GM21515 (cell line): ENCODE data around the gene ZNF649.
"Not testable (repeated sequence)": the region's sequence is repeated elsewhere in the genome, so short reads cannot be mapped to it uniquely, and the experiment has no call there.

Experiments
- ATAC-seq: cut with Tn5 transposase; IDR thresholded peaks from one replicate; pipeline ENCODE4 v1.9.1; 2021; ENCODE audit not compliant: unreplicated experiment

ZNF649 gene

DNA sequence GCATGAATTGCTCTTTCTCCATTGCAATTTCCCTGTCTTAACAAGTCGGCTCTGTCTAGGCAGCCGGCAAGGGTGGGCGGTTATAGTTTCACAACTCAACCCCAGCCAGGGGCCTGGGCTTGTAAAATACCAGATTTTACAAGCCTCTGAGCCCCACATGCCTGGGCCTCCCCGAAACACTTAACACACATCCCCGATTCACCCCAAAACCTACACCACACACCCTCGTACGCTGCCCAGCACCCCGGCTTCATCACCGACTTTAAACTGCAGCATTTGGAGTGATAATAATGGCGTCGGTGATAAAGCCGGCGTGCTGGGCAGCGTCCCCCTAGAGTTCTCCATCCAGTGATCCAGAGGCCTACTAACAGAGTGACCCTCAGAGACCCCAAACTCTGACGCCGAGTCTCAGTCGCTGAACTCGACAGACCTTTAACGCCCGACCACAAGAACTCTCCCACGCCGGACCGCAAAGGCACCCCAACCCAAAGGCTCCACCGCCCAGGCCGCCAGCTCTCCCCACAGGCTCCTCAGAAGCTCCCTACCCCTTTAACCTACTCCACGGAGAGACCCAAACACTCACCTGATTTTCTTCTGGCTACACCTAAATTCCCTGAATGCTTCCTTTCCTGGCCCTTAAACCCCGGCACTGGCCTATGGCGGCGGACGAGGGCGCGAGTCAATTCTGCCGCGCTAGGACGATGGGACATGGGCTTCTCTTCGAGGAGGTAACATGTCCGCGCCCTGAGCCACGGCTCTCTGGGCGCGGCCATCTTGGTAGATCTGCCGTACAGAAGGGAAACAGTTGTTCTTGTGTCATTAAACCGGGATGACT is at the start of gene ZNF649:
ZNF649 (minus strand) TSS at position 687 of the 835 bp plus-strand sequence. CDS start 4,910 bp downstream, outside the sequence.
- ATAC-seq, result peak; percentile 91

DNA sequence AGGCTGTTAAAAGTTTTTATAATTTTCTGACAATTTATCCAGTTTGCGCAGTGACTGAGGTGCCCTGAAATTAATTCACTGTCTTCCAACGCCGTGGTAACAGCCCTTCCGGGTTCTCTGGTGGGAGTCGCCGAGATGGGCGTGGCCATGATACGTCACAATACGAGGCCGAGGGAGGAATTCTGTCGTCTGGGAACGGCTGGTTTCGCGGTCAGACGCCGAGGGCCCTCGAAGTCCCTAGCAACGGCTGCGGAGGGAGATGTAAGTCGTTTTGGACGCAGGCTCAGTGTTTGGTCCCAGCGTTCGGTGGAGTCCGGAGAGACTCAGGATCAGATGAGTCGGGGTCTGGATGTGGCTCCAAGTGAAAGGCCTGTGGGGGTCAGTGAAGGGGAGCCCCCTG is 44.2 kb upstream of the ZNF649 start:
- ATAC-seq, result no peak

DNA sequence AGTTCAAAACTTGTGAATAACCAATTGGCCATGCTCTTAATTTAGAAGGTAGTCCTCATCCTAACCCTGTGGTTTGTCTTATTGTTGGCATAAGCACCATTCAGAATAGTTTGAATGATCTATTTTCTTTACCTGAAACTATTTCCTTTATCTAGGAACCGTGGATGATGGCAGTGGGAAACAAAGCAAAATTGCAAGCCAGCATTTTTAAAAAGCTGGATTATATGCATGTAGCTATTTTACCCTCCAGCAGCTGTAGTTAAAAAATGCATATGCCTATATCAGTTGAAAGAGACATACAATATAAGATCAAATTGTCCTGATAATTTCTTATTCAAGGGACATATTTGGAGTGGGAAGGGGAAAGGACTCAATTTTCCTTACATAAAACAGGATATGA is 41.8 kb upstream of the ZNF649 start:
- no peak for ATAC-seq

DNA sequence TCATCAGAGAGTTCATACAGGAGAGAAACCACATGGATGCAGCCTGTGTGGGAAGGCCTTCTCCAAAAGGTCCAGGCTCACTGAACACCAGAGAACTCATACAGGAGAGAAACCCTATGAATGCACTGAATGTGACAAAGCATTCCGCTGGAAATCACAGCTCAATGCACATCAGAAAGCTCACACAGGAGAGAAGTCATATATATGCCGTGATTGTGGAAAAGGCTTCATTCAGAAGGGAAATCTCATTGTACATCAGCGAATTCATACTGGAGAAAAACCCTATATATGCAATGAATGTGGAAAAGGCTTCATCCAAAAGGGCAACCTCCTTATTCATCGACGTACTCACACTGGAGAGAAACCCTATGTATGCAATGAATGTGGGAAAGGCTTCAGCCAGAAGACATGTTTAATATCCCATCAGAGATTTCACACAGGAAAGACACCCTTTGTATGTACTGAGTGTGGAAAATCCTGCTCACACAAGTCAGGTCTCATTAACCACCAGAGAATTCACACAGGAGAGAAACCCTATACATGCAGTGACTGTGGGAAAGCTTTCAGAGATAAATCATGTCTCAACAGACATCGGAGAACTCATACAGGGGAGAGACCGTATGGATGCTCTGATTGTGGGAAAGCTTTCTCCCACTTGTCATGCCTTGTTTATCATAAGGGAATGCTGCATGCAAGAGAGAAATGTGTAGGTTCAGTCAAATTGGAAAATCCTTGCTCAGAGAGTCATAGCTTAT is 40.2 kb upstream of the ZNF649 start:
- ATAC-seq, result no peak

DNA sequence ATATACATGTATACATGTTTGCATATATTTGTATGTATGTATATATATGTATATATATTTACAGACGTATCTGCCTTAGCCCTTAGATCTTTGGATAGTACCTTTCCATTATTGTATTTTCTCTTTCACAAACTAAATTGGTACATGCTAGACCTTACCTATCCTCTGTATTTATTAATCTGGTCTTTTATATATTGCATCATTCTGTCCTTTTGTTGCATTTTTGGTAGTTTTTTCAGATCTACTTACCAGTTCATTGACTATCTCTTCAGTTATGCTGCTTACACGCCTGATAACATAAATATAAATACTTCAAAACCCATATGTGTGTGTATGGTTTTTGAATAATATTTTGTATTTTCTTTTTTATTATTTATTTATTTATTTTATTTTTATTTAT is 34.1 kb upstream of the ZNF649 start:
- ATAC-seq, result no peak

DNA sequence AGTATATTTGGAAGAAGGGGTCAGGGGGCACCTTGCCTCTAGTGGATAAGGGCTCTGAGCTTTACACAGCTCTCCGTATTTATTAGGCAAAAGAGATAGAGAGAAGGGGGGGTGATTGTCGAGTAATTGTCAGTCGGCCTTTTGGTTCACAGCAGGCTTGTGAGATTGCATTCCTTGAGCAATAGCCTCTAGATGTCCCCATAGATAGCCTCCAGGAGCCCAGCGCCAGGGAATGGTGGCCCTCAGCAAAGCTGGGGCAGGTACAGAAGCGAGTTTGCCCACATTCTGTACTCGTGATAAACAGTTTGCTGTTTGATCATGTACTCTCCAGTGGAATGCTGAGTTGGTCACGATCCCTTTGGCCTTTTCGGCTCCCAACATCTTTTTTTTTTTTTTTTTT is 27.1 kb upstream of the ZNF649 start:
- ATAC-seq, result no peak

DNA sequence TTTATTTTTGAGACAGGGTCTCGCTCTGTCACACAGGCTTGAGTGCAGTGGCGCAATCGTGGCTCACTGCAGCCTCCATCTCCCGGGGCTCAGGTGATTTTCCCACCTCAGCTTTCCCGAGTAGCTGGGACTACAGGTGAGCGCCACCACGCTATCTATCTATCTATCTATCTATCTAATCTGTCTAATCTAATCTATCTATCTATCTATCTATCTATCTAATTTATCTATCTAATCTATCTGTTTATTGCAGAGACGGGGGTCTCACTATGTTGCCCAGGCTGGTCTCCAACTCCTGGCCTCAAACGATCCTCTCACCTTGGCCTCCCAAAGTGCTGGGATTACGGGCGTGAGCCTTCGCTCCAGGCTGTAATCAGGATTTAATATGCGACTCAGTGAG is 23.0 kb upstream of the ZNF649 start:
- no peak for ATAC-seq

DNA sequence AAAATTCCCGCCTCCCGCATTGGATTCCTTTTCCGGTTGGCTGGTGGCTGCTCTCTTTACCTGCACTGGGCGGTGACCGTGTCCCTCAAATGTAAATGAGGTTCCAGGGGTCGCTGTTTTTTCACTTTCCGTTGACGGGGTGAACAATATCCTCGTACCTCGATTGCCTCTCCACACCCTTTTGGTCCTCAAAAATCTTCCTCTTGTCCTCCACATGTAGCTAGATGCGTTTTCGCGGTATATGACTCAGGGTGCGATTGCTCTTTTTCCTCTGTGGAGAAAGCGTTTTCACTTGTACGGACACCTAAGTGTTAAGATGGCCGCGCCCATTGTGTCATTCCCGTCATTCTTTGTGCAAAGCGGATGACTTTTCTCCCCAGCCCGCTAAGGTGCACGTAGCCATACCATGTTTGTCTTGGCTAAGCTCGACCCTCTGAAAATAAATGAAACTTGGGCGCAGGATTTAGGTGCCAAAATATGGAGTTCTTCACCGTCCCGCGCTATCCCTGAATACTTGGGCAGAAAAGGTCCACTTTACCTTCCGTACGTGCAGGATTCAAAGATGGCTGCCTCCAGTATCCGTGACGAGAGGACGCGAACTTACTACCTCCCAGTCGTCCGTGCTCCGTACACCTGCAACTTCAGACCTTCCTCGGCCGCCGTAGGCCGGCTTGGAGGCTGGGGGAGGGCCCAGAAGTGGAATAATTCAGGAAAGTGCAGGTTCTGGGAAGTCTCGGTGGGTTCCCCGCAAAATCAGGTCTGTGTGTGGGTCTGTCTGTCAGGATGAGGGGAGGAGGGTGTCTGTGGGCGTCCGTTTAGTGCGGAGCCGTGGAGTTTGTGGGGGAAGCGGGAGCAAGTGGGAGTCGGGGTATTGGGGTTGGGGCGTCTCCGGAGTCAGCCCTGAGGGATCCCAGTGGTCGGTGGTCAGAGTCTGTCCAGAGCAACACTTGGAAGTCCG is 22.2 kb upstream of the ZNF649 start, which contains the start of gene ZNF613:
ZNF613 (plus strand) TSS at position 689 of the 958 bp plus-strand sequence. CDS start 8,749 bp downstream, outside the sequence.
- peak; percentile 78 for ATAC-seq

DNA sequence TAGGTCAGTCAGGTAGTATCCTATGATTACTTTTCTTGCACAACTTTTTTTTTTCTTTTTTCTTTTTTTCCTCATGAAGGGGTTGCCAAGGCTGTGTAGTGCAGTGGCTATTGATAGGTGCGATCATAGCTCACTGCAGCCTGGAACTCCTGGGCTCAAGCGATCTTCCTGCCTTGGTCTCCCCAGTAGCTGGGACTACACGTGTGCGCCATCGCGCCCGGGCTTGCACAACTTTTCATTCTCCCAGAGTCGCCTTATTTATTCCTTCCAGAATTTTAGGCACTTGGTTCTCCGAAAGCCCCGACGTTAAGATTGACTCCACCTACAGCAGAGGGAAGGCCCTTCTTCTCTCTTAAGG is 21.6 kb upstream of the ZNF649 start:
- no peak for ATAC-seq

DNA sequence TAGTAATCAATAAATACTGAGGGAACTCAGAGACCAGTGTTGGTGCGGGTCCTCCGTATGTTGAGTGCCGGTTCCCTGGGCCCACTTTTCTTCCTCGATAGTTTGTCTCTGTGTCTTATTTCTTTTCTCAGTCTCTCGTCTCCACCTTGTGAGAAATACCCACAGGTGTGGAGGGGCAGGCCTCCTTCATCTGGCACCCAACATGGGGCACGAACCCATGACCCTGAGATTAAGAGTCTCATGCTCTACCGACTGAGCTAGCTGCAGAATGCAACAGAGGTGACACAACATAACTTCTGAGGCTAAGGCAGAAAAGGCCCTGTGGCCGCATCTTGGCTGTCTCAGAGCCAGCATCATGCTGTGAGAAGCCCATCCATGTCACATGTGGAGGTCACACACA is 17.1 kb upstream of the ZNF649 start:
- ATAC-seq, result no peak

DNA sequence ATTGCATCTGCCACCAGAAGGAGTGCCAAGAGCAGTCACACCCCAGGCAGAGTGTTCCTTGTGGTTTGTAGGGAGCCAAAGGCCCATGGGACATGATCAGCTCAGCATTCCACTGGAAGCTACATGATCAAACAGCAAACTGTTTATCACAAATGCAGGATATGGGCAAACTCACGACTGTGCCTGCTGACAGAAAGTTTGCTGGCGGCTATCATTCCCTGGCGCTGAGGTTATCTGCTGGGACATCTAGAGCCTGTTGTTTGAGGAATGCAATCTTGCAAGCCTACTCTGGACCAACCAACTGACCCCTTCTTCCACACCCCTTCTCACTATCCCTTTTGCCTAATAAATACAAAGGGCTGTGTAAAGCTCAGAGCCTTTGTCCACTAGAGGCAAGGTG is 14.8 kb upstream of the ZNF649 start:
- no peak for ATAC-seq

DNA sequence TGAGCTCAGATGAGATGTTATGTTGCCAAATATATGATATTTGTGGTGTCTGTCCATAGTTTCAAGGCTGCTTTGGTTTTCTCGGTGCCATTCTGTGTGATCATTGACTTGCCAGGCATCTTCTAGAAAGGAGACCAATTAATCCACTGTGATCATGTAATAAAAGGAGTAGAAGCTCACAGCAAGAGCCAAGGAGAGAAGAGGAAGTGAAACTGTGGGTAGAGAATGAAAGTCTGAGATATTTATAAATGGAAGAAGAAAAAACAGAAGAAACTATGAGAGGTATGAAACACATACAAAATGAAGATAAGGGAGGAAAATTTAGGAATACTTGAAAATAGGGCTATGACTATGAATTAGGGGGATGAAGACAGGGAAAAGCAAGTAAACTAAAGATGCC is 11.3 kb upstream of the ZNF649 start:
- no peak for ATAC-seq

DNA sequence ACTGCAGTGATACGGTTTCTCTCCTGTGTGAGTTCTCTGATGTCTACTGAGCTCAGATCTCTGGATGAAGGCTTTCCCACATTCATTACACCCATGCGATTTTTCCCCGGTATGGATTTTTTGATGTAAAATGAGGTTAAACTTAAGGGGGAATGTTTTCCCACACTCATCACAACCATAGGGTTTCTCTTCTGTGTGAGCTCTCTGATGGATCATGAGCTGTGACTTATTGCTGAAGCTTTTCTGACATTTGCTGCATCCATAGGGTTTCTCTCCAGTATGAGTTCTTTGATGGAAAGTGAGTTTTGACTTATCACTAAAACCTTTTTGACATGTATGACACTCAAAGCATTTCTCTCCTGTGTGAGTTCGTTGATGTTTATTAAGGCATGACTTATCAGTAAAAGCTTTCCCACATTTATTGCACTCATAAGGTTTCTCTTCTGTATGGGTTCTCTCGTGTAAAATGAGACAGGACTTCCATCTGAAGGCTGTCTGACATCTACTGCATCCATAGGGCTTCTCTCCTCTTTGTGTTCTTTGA is 10.6 kb upstream of the ZNF649 start:
- ATAC-seq, result no peak

DNA sequence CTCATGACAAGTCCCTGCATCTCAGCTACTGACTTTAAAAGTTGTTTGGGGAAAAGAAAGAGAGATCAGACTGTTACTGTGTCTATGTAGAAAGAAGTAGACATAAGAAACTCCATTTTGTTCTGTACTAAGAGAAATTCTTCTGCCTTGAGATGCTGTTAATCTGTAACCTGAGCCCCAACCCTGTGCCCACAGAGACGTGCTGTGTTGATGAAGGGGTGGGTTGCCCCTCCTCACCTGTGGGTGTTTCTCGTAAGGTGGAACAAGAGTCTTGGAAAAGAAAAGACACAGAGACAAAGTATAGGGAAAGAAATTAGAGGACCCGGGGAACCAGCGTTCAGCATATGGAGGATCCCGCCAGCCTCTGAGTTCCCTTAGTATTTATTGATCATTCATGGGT is 3.2 kb upstream of the ZNF649 start:
- not testable (repeated sequence) for ATAC-seq

DNA sequence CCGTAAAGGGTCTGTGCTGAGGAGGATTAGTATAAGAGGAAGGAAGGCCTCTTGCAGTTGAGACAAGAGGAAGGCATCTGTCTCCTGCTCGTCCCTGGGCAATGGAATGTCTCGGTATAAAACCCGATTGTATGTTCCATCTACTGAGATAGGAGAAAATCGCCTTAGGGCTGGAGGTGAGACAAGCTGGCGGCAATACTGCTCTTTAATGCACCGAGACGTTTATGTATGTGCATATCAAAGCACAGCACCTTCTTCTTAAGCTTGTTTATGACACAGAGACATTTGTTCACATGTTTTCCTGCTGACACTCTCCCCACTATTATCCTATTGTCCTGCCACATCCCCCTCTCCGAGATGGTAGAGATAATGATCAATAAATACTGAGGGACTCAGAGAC is 1.3 kb upstream of the ZNF649 start:
- ATAC-seq, result not testable (repeated sequence)

DNA sequence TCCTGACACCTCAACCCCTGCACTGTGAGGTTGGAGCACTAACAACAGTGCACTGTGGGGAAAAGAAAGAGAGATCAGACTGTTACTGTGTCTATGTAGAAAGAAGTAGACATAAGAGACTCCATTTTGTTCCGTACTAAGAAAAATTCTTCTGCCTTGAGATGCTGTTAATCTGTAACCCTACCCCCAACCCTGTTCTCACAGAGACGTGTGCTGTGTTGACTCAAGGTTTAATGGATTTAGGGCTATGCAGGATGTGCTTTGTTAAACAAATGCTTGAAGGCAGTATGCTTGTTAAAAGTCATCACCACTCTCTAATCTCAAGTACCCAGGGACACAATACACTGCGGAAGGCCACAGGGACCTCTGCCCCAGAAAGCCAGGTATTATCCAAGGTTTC is 822 bp upstream of the ZNF649 start:
- ATAC-seq, result not testable (repeated sequence)

DNA sequence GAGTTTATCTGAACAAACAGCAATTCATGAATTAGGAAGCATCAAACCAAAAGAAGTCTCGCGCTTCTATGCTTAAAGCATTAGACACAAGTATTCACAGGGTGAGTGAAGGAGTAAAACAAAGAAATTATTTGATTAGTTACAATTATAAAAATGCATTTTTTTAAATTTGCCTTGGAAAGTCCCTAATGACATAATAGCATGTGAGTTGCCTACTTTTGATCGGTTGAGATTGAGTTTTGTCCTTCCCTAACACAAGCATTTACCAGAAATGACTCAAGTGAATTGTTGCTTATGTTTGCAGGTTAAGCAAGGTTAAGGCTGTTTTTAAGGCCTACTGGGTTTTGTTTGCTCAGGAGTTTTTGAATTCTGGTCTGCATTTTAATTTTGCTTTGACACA is 389 bp upstream of the ZNF649 start:
- no peak for ATAC-seq

DNA sequence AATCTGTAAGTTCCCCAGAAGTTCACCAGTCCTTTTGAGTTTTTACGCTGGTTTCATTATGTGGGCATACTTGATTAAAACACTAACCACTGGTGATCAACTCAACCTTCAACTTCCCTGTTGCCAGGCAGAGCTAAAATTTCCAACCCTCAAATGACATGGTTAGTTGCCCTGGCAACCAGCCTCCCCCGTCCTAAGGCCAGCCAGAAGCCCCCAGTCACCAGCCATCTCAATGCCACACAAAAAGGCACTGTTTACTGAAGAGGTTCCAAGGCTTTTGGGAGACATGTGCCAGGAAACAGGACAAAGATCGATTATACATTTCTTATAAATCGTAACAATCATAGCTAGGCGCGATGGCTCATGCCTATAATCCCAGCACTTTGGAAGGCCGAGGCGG is 1.6 kb downstream of the ZNF649 start:
- no peak for ATAC-seq

DNA sequence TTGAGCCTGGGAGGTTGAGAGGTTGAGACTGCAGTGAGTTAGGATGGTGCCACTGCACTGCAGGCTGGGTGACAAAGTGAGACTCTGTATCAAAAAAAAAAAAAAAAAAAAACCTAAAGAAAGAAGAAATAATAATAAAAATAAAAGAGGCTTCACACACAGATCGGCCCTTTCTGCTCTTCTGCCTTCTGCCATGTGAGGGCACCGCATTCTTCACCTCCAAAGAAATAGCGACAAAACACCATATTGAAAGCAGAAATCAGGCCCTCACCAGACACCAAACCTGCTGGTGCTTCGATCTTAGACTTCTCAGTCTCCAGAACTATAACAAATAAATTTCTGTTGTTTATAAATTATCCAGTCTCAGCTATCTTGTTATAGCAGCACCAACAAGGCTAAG is 3.0 kb downstream of the ZNF649 start:
- no peak for ATAC-seq

DNA sequence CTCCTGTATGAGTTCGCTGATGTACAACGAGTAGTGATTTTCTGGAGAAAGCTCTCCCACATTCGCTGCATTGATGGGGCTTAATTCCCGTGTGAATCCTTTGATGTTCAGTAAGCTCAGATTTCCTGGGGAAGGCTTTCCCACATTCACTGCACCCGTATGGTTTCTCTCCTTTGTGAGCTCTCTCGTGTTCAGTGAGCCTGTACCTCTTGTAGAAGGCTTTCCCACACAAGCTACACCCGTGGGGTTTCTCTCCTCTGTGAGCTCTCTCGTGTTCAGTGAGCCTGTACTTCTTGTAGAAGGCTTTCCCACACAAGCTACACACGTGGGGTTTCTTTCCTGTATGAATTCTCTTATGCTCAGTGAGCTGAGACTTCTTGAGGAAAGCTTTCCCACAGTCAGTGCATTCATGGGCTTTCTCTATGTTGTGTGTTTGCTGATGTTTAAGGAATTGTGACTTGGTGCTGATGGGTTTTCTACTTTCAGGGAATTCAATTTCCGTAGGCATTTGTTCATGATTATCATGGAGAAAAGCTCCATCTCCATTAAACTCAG is 13.5 kb downstream of the ZNF649 start:
- no peak for ATAC-seq

DNA sequence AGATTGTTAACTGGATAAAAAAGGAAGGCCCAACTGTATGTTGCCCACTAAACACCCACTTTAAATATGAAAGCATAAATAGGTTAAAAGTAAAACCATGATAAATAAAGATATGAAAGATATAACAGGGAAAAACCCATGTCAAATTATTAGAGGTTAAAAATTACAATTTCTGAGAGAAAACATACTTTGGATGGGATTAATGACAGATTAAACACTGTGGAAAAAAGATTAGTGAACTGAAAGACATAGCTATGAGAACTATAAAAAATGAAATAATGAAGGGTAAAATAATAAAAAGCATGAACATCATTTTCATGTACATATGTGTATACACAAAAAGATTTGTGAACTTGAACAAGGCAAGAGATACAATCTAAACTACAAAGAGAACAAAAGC is 14.9 kb downstream of the ZNF649 start:
- ATAC-seq, result no peak
